Sigmoid colon (tissue), 7 donors: Measurements from ENCODE around the gene TANC2. TPM values are rescaled to one million over a fixed set of nuclear protein-coding genes. Genes with fewer than 3 reads are reported as not detected.

Experiments used
- DNase-seq: peaks from one replicate; pipeline ENCODE4 v3.0.0-alpha.2; 2019
- H3K27ac ChIP-seq, 4 donors: fragments of 200-600 bp; sonication (generic); one replicate each; pipeline ENCODE4 v1.5.1; 2016 to 2019; ENCODE audit warnings: mild to moderate bottlenecking in 1 of 4
- H3K27me3 ChIP-seq, 3 donors: fragments of 200-600 bp; sonication (generic); one replicate each; pipeline ENCODE4 v1.5.1; 2019; ENCODE audit warnings: mild to moderate bottlenecking in 1 of 3
- H3K36me3 ChIP-seq, 4 donors: fragments of 200-600 bp; sonication (generic); one replicate each; pipeline ENCODE4 v1.5.1; 2016 to 2019
- H3K4me1 ChIP-seq, 4 donors: fragments of 200-600 bp; sonication (generic); one replicate each; pipeline ENCODE4 v1.5.1; 2017 to 2019
- H3K4me3 ChIP-seq, 4 donors: fragments of 200-600 bp; sonication (generic); one replicate each; pipeline ENCODE4 v1.5.1; 2017 to 2019; ENCODE audit warnings: mild to moderate bottlenecking in 2 of 4, moderate library complexity in 1 of 4
- H3K9me3 ChIP-seq, 4 donors: fragments of 200-600 bp in 3 of 4; sonication (generic) in 3 of 4; one replicate each; pipeline versions ENCODE4 v1.5.1 to v1.6.1; 2013 to 2019
- EP300 ChIP-seq, 4 donors: sonication (generic); formaldehyde crosslinking; IDR thresholded peaks; one replicate each; pipeline ENCODE4 v1.6.1; 2017; ENCODE audit warnings: antibody characterized with exemption in 4 of 4
- POLR2A ChIP-seq, 2 donors: fragments of 450-650 bp; IDR thresholded peaks; one replicate each; pipeline ENCODE4 v1.6.1; 2016; ENCODE audit warnings: antibody characterized with exemption in 2 of 2, mild to moderate bottlenecking in 2 of 2, moderate library complexity in 2 of 2
- POLR2AphosphoS5 ChIP-seq, 4 donors: sonication (generic); formaldehyde crosslinking; IDR thresholded peaks; one replicate each; pipeline ENCODE4 v1.6.1; 2017; ENCODE audit warnings: antibody characterized with exemption in 4 of 4
- WGBS, 2 donors: extraction: QIAGEN DNeasy Blood & Tissue Kit; methylation state at CpG; one replicate each; pipeline ENCODE4 v1.1.7; 2013; 5-methylcytosine and 5-hydroxymethylcytosine counted together
- intact Hi-C: fragments of 100-400 bp; cut with DNase I; formaldehyde crosslinking; loops from one replicate; pipeline ENCODE4 v1.15.1; 2023
- polyA plus RNA-seq, 3 donors: library from polyadenylated mRNA; stranded (reverse); fragments of 200-250 nt; gene quantifications; one replicate each; pipeline ENCODE4 v1.2.3, GENCODE V29; 2013
- total RNA-seq, 4 donors: library from RNA; depleted of rRNA; stranded (reverse); fragments of >200 nt; gene quantifications; one replicate each; pipeline ENCODE4 v1.1.0, GENCODE V29; 2016
- TF ChIP-seq, protein P1 (sequence below), 4 experiments: fragments of 450-650 bp in 3 of 4; fragments of 200-600 bp in 1 of 4; IDR thresholded peaks; one replicate each; pipeline ENCODE4 v1.5.1; 2016 to 2019; ENCODE audit warnings: antibody characterized with exemption in 4 of 4, mild to moderate bottlenecking in 3 of 4, moderate library complexity in 2 of 4
- donor health status: healthy with polysubstance abuse.
- donor health status: Bipolar disorder and iron deficiency.
- donor health status: healthy.

TANC2 gene
- total RNA-seq, result 10 to 100 TPM in 3 of 4 donors, 1 to 10 TPM in 1; 9.2 to 20.8 (median 14.7) TPM
- polyA plus RNA-seq, result 1 to 10 TPM in 2 of 3 donors, under 1 TPM in 1; 0.92 to 4.8 (median 4.7) TPM

DNA sequence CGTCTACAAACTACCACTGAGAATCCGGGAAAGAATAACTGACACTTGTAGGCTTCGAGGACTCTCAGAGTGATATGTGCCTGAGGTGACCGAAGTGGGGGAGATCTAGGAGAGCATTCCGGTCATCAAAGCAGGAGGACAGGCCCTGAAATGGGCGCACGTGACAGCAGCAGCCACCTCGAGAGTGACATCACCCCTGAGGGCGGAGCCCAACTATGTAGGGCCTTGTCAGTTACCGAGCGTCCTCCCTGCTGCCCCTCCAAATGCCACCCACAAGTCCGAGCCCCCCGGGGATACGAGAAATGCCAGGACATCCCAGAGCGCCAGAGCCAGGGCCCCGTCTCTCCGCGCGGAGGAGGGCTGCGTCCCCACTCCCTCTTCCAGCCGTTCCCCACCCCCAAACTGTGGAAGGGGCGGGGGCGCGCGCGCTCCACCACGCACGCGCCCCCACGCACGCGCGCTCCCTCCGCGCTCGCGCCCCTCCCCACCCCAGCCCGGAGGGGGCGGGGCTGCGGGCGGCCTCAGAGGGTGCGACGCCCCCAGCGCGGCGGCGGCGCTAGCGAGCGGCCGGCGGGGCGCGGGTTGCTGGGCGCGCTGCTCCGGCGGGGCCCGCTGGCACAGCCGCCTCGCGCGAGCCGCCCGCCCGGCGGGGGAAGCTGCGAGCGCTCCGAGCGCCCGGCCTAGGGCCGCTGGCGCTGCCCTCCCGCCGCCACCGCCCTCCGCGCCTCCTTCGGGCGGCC lies at the start of gene TANC2:
Gene TANC2, plus strand, starts transcription at position 550 of the 740 bp plus-strand sequence. CDS start 43,325 bp downstream, outside the sequence.
- DNase-seq, result peak; percentile 91
- H3K27me3 ChIP-seq, result no peaks in the 10 kb centered on the region
- intact Hi-C loops, result loop anchor here (5.0 to 10.0 kb wide), 2 partner anchors 441 to 901 kb away; partner anchors contain the start of gene MED13
- peaks cover 0 to 22% (median 14%) of the 10 kb centered on the region in 4 donors for H3K4me1 ChIP-seq
- H3K4me3 ChIP-seq, result peak within 1 kb of the TSS; percentile 84 to 93 (median 90)
- H3K36me3 ChIP-seq, result no peaks in the 10 kb centered on the region
- peak within 1 kb of the TSS; percentile 84 to 90 (median 88) for H3K27ac ChIP-seq
- TF ChIP-seq POLR2A (IDR thresholded peaks at IDR 0.05), result no peak
- peak; percentile 42 to 75 (median 62) for TF ChIP-seq POLR2AphosphoS5 (IDR thresholded peaks at IDR 0.05)
- WGBS, 2 donors, result 1 to 2% methylated on average over 81 of the region's 81 CpGs
- H3K9me3 ChIP-seq, result no peaks in the 10 kb centered on the region

DNA sequence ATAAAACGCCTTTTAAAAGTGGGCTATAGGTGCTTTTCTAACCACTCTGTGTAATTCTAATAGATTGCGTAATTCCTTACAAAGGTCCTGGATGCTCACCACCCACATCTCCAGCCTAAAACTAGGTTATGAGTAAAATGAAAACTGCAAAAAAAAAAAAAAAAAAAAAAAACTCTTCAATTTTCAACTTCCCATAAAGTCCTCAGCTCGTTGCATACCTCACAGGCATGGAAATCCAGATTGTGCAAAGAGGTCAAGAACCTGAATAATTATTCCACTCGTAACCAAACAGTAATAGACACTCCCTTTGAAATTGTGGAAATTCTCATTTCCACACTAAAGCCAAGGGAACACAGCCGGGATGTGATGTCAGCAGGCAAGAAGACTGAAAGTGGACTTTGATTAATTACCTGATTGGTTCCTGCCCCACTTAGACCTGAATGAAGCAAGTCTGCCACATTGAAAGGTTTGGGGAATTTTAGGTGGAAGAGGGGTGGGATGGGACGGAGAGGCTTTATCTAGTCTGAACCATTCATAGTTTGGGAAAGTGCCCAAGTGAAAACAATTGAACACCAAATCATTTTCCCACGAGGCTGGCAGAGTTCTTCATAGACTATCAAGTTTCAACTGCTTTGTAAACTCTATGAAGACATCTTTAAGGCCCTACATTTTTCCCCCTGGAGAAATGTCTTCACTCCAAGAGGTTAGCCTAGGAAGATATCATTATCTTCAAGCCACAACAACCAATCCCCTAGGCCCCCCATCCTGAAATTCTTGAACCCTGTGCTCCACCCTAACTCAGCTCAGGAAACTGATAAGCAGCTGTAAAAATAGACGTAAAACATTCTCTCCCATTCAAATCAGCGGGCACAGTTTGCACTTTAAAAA lies 49.1 kb upstream of the TANC2 start:
- no peak for TF ChIP-seq POLR2AphosphoS5 (IDR thresholded peaks at IDR 0.05)
- no peak for TF ChIP-seq EP300 (IDR thresholded peaks at IDR 0.05)
- TF ChIP-seq, protein P1, sequence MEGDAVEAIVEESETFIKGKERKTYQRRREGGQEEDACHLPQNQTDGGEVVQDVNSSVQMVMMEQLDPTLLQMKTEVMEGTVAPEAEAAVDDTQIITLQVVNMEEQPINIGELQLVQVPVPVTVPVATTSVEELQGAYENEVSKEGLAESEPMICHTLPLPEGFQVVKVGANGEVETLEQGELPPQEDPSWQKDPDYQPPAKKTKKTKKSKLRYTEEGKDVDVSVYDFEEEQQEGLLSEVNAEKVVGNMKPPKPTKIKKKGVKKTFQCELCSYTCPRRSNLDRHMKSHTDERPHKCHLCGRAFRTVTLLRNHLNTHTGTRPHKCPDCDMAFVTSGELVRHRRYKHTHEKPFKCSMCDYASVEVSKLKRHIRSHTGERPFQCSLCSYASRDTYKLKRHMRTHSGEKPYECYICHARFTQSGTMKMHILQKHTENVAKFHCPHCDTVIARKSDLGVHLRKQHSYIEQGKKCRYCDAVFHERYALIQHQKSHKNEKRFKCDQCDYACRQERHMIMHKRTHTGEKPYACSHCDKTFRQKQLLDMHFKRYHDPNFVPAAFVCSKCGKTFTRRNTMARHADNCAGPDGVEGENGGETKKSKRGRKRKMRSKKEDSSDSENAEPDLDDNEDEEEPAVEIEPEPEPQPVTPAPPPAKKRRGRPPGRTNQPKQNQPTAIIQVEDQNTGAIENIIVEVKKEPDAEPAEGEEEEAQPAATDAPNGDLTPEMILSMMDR (IDR thresholded peaks at IDR 0.05), result no peak
- no peak for TF ChIP-seq POLR2A (IDR thresholded peaks at IDR 0.05)
- intact Hi-C loops, result loop anchor here (5.0 kb wide), 1 partner anchor 100 kb away; no protein-coding TSS in a partner anchor
- Histone ChIP-seq H3K9me3 (no peaks in the 10 kb centered on the region), H3K36me3 (no peaks in the 10 kb centered on the region), H3K27me3 (no peaks in the 10 kb centered on the region), H3K27ac (no peak overlapping the region), H3K4me1 (no peaks in the 10 kb centered on the region), H3K4me3 (no peak overlapping the region)
- DNase-seq, result no peak
- WGBS, 2 donors, result 36 to 61% methylated on average over 9 of the region's 9 CpGs

DNA sequence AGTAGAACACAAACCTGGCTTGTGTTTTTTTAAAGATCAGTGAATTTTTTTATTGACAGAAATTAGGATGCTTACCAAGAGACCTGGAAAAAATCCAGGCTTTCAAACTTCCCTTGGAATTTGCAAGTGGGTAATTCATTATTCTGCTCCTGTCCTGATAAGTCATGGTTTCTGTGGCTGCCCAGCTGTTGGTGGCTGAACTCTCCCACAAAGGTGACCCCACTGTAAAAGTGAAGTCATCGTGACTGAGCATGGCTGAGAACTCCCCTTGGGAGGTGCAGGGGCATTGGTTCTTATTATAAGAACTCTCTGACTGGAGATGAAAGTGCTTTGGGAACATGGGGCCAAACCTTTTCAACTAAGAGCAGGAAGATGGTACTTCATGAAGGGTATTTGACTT lies 46.6 kb upstream of the TANC2 start:
- Histone ChIP-seq H3K4me1 (no peaks in the 10 kb centered on the region), H3K36me3 (no peaks in the 10 kb centered on the region), H3K4me3 (no peak overlapping the region), H3K9me3 (no peaks in the 10 kb centered on the region), H3K27me3 (no peaks in the 10 kb centered on the region), H3K27ac (no peak overlapping the region)
- intact Hi-C loops, result loop anchor here (5.0 kb wide), 1 partner anchor 102 kb away; no protein-coding TSS in a partner anchor
- no peak for DNase-seq
- TF ChIP-seq POLR2A (IDR thresholded peaks at IDR 0.05), result no peak
- no peak for TF ChIP-seq EP300 (IDR thresholded peaks at IDR 0.05)
- TF ChIP-seq, protein P1 (IDR thresholded peaks at IDR 0.05), result no peak
- TF ChIP-seq POLR2AphosphoS5 (IDR thresholded peaks at IDR 0.05), result no peak
- 36 to 44% methylated on average over 1 of the region's 1 CpG for WGBS, 2 donors

DNA sequence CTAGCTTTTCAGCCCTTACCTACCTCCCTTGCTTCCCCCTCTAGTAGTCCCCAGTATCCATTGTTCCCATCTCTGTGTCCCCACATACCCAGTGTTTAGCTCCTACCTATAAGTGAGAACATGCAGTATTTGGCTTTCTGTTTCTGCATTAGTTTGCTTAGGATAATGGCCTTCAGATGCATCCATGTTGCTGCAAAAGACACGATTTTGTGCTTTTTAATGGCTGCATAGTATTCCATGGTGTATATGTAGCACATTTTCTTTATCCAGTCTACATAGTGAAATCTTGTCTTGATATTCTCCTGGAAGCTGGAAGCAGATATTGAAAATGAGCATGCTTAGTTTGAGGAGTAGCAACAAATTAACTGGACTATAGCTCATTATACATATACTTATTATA lies 45.7 kb upstream of the TANC2 start:
- Histone ChIP-seq H3K27me3 (no peaks in the 10 kb centered on the region), H3K27ac (no peak overlapping the region), H3K36me3 (no peaks in the 10 kb centered on the region), H3K9me3 (no peaks in the 10 kb centered on the region), H3K4me3 (no peak overlapping the region), H3K4me1 (no peaks in the 10 kb centered on the region)
- no peak for DNase-seq
- WGBS, 2 donors, result 81 to 91% methylated on average over 1 of the region's 1 CpG
- intact Hi-C loops, result no loop called here
- TF ChIP-seq POLR2A (IDR thresholded peaks at IDR 0.05) (no peak), POLR2AphosphoS5 (IDR thresholded peaks at IDR 0.05) (no peak), EP300 (IDR thresholded peaks at IDR 0.05) (no peak)
- TF ChIP-seq, protein P1 (IDR thresholded peaks at IDR 0.05), result no peak

DNA sequence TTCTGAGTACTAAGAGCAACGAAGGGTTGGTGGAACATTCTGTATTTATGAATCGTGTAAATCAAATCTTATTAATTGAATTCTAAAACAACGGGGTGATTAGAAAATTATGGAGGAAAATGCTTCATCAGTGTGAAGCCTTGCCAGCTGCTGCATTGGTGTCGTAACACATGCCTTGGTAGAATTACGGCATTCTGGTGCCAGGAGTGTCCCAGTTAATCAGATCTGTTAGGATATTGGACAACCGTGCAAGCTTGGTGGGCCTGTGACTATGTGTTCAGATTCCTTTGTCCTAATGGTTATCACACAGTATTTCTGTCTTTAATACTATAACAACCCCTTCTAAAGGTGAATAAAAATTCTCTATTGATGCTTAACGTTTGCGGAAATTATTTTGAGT lies 44.2 kb upstream of the TANC2 start:
- no peaks in the 10 kb centered on the region for H3K36me3 ChIP-seq
- no peaks in the 10 kb centered on the region for H3K4me1 ChIP-seq
- H3K4me3 ChIP-seq, result no peak overlapping the region
- 92 to 93% methylated on average over 8 of the region's 8 CpGs for WGBS, 2 donors
- H3K27ac ChIP-seq, result no peak overlapping the region
- no peaks in the 10 kb centered on the region for H3K9me3 ChIP-seq
- intact Hi-C loops, result no loop called here
- no peaks in the 10 kb centered on the region for H3K27me3 ChIP-seq
- no peak for TF ChIP-seq POLR2AphosphoS5 (IDR thresholded peaks at IDR 0.05)
- no peak for TF ChIP-seq EP300 (IDR thresholded peaks at IDR 0.05)
- no peak for TF ChIP-seq POLR2A (IDR thresholded peaks at IDR 0.05)
- TF ChIP-seq, protein P1 (IDR thresholded peaks at IDR 0.05), result no peak
- no peak for DNase-seq
